ENCODE data around the gene TRAF1. TPM values are rescaled to one million over a fixed set of nuclear protein-coding genes. Genes with fewer than 3 reads are reported as not detected.

The TRAF1 gene
- total RNA-seq, 2 donors from 2014 or later, result 3.6 to 8.2 TPM

GRCh38 chr9:120894321-120895148 lies 32.1 kb downstream of the TRAF1 start:
- Mint-ChIP-seq H3K27me3 (ENCODE audit: insufficient read depth) (peaks cover 23% of the 10 kb centered on the region), H3K4me3 (peak overlapping the region; percentile 40), H3K27ac (no peak overlapping the region), H3K4me1 (peaks cover 14% of the 10 kb centered on the region), H3K36me3 (ENCODE audit: low read depth) (no peaks in the 10 kb centered on the region), H3K9me3 (no peaks in the 10 kb centered on the region)
- no peak overlapping the region for H3K4me3 ChIP-seq (ENCODE audit: low read length)
- peaks cover 4% of the 10 kb centered on the region for H3K4me1 ChIP-seq (ENCODE audit: control insufficient read depth, insufficient read depth, low read length)
- no peak overlapping the region for H3K9ac ChIP-seq (ENCODE audit: extremely low read depth, low read length, poor library complexity, severe bottlenecking)
- WGBS, 2 experiments (ENCODE audit: insufficient coverage in 1 of 2, insufficient read length in 1 of 2), result 53 to 63% methylated on average over 33 to 63 of the region's 63 CpGs
- no peak overlapping the region for H3K27ac ChIP-seq (ENCODE audit: low read depth, low read length)
- no peaks in the 10 kb centered on the region for H3K36me3 ChIP-seq (ENCODE audit: control insufficient read depth, insufficient read depth, low read length)
- TF ChIP-seq CTCF (conservative IDR thresholded peaks at IDR 0.05), result no peak
- peaks cover 21% of the 10 kb centered on the region for H3K27me3 ChIP-seq (ENCODE audit: control insufficient read depth, insufficient read depth, low read length, poor library complexity, severe bottlenecking)
- H3K9me3 ChIP-seq (ENCODE audit: control insufficient read depth, low read length), result no peaks in the 10 kb centered on the region
- DNase-seq, result peak; percentile 80

- H3K4me1 ChIP-seq (ENCODE audit: control insufficient read depth, insufficient read depth, low read length), result peaks cover 4% of the 10 kb centered on the region
- H3K9me3 ChIP-seq (ENCODE audit: control insufficient read depth, low read length), result no peaks in the 10 kb centered on the region
- Mint-ChIP-seq H3K27ac (no peak overlapping the region), H3K9me3 (no peaks in the 10 kb centered on the region), H3K27me3 (ENCODE audit: insufficient read depth) (peaks cover 23% of the 10 kb centered on the region), H3K36me3 (ENCODE audit: low read depth) (no peaks in the 10 kb centered on the region), H3K4me3 (no peak overlapping the region), H3K4me1 (peaks cover 15% of the 10 kb centered on the region)
- H3K27me3 ChIP-seq (ENCODE audit: control insufficient read depth, insufficient read depth, low read length, poor library complexity, severe bottlenecking), result peaks cover 21% of the 10 kb centered on the region
- no peak overlapping the region for H3K9ac ChIP-seq (ENCODE audit: extremely low read depth, low read length, poor library complexity, severe bottlenecking)
- no peak overlapping the region for H3K4me3 ChIP-seq (ENCODE audit: low read length)
- WGBS, 2 experiments (ENCODE audit: insufficient coverage in 1 of 2, insufficient read length in 1 of 2), result 94 to 95% methylated on average over 11 to 13 of the region's 13 CpGs
- no peak overlapping the region for H3K27ac ChIP-seq (ENCODE audit: low read depth, low read length)
- DNase-seq, result no peak
- H3K36me3 ChIP-seq (ENCODE audit: control insufficient read depth, insufficient read depth, low read length), result no peaks in the 10 kb centered on the region
- TF ChIP-seq CTCF (conservative IDR thresholded peaks at IDR 0.05), result no peak
Measured at GRCh38 chr9:120893611-120894307, 32.8 kb downstream of the TRAF1 start.

- H3K4me3 Mint-ChIP-seq, result no peak overlapping the region
- H3K9me3 Mint-ChIP-seq, result no peaks in the 10 kb centered on the region
- peaks cover 23% of the 10 kb centered on the region for H3K27me3 Mint-ChIP-seq (ENCODE audit: insufficient read depth)
- Histone ChIP-seq H3K36me3 (ENCODE audit: control insufficient read depth, insufficient read depth, low read length) (no peaks in the 10 kb centered on the region), H3K4me1 (ENCODE audit: control insufficient read depth, insufficient read depth, low read length) (peaks cover 4% of the 10 kb centered on the region), H3K9me3 (ENCODE audit: control insufficient read depth, low read length) (no peaks in the 10 kb centered on the region), H3K27ac (ENCODE audit: low read depth, low read length) (no peak overlapping the region), H3K9ac (ENCODE audit: extremely low read depth, low read length, poor library complexity, severe bottlenecking) (no peak overlapping the region), H3K27me3 (ENCODE audit: control insufficient read depth, insufficient read depth, low read length, poor library complexity, severe bottlenecking) (peaks cover 21% of the 10 kb centered on the region), H3K4me3 (ENCODE audit: low read length) (no peak overlapping the region)
- no peak for TF ChIP-seq CTCF (conservative IDR thresholded peaks at IDR 0.05)
- 89 to 93% methylated on average over 4 to 6 of the region's 6 CpGs for whole genome bisulfite sequencing, 2 experiments (ENCODE audit: insufficient coverage in 1 of 2, insufficient read length in 1 of 2)
- no peak for DNase-seq
- H3K36me3 Mint-ChIP-seq (ENCODE audit: low read depth), result no peaks in the 10 kb centered on the region
- H3K27ac Mint-ChIP-seq, result no peak overlapping the region
- H3K4me1 Mint-ChIP-seq, result peaks cover 15% of the 10 kb centered on the region
Measured at GRCh38 chr9:120892748-120893610, 33.6 kb downstream of the TRAF1 start.

Data from endodermal cell (in vitro differentiated cells).